Chondrocyte (in vitro differentiated cells): ENCODE results near the gene TNNT2. TPM values are rescaled to one million over a fixed set of nuclear protein-coding genes. Genes with fewer than 3 reads are reported as not detected.

ENCODE experiments used
- DNase-seq: peaks from one replicate; pipeline ENCODE4 v3.0.0; 2021; ENCODE audit warnings: mixed read lengths, low spot score
- H3K27ac Mint-ChIP-seq: one replicate; pipeline ENCODE4 v1.8.0; 2021; ENCODE audit warnings: mild to moderate bottlenecking, moderate library complexity, mixed read lengths; ENCODE audit not compliant: unreplicated experiment
- H3K27me3 Mint-ChIP-seq: 2 replicates; pipeline ENCODE4 v1.8.0; 2021; ENCODE audit warnings: low read depth, mixed read lengths
- H3K36me3 Mint-ChIP-seq: 2 replicates; pipeline ENCODE4 v1.8.0; 2021; ENCODE audit warnings: low read depth, mixed read lengths
- H3K4me1 Mint-ChIP-seq: 2 replicates; pipeline ENCODE4 v1.8.0; 2021; ENCODE audit warnings: low read depth, mild to moderate bottlenecking, mixed read lengths
- H3K4me3 Mint-ChIP-seq: one replicate; pipeline ENCODE4 v1.8.0; 2021; ENCODE audit warnings: mild to moderate bottlenecking, moderate library complexity, mixed read lengths; ENCODE audit not compliant: unreplicated experiment
- H3K9me3 Mint-ChIP-seq: 2 replicates; pipeline ENCODE4 v1.8.0; 2021; ENCODE audit warnings: low read depth, mixed read lengths
- CTCF ChIP-seq: fragments of 200-600 bp; sonication (generic); IDR thresholded peaks from 2 replicates; pipeline ENCODE4 v1.5.0; 2021; ENCODE audit warnings: antibody characterized with exemption, mild to moderate bottlenecking, moderate library complexity
- total RNA-seq: library from RNA; stranded (reverse); gene quantifications from 3 replicates; pipeline ENCODE4 v1.2.1, GENCODE V29; 2021

Gene TNNT2
- total RNA-seq, 1 donor from 2014 or later: 21.6 TPM

- no peak overlapping the region for H3K27ac Mint-ChIP-seq
- no peak for TF ChIP-seq CTCF
- DNase-seq: no peak
- peaks cover 12% of the 10 kb centered on the region for H3K27me3 Mint-ChIP-seq
- no peaks in the 10 kb centered on the region for H3K36me3 Mint-ChIP-seq
- no peaks in the 10 kb centered on the region for H3K4me1 Mint-ChIP-seq
- no peaks in the 10 kb centered on the region for H3K9me3 Mint-ChIP-seq
- H3K4me3 Mint-ChIP-seq: no peak overlapping the region
Observed at GRCh38 chr1:201403359-201403758, 25.9 kb upstream of the TNNT2 start.

DNA sequence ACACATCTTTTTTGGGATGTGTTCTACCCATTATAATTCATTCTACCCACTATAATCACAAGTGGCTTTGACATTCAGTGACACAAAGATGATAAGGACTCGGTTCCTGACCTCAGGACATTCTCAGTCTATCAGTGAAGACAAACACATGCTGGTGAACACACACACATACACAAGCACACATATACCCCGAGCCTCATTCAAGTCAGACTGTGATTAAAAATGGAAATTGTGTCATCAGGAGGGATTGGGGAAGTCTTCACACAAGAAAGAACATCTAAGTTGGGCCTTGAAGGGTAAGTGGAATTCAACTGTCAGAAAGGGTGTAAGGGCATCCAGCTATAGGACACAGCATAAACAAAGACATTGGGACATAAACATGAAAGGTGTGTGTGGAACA is 24.2 kb upstream of the TNNT2 start:
- no peak for DNase-seq
- H3K27me3 Mint-ChIP-seq: peaks cover 15% of the 10 kb centered on the region
- no peak overlapping the region for H3K27ac Mint-ChIP-seq
- H3K4me1 Mint-ChIP-seq: peaks cover 5% of the 10 kb centered on the region
- no peaks in the 10 kb centered on the region for H3K9me3 Mint-ChIP-seq
- no peaks in the 10 kb centered on the region for H3K36me3 Mint-ChIP-seq
- H3K4me3 Mint-ChIP-seq: no peak overlapping the region
- no peak for TF ChIP-seq CTCF

DNA sequence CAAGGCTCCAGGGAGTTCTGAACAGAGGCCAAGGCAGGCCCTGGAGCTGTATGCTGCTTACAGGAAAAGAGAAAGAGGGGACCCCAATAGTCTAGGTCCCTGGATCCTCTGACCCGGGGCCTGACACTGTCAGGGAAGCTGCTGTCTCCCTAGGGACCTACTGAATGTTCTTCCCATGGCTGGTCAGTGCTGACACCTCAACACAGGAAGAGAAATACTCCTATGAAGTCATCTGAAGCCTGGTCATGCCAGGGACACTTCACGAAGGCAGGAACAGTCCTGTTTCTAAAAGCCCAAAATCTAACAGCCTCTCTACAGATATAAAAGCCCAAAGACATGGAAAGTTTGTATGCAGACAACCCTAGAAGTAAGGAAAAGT is 23.4 kb upstream of the TNNT2 start:
- Mint-ChIP-seq H3K4me1 (peaks cover 5% of the 10 kb centered on the region), H3K36me3 (no peaks in the 10 kb centered on the region), H3K27me3 (peaks cover 18% of the 10 kb centered on the region), H3K27ac (no peak overlapping the region), H3K9me3 (no peaks in the 10 kb centered on the region), H3K4me3 (no peak overlapping the region)
- no peak for TF ChIP-seq CTCF
- no peak for DNase-seq

GRCh38 chr1:201400212-201400851 is 22.9 kb upstream of the TNNT2 start:
- no peaks in the 10 kb centered on the region for H3K9me3 Mint-ChIP-seq
- H3K27ac Mint-ChIP-seq: no peak overlapping the region
- no peak for DNase-seq
- H3K27me3 Mint-ChIP-seq: peaks cover 18% of the 10 kb centered on the region
- H3K36me3 Mint-ChIP-seq: no peaks in the 10 kb centered on the region
- H3K4me3 Mint-ChIP-seq: no peak overlapping the region
- peaks cover 5% of the 10 kb centered on the region for H3K4me1 Mint-ChIP-seq
- TF ChIP-seq CTCF: no peak

- H3K4me3 Mint-ChIP-seq: peak overlapping the region; percentile 24
- TF ChIP-seq CTCF: no peak
- peaks cover 18% of the 10 kb centered on the region for H3K27me3 Mint-ChIP-seq
- H3K9me3 Mint-ChIP-seq: no peaks in the 10 kb centered on the region
- no peak for DNase-seq
- no peak overlapping the region for H3K27ac Mint-ChIP-seq
- peaks cover 5% of the 10 kb centered on the region for H3K4me1 Mint-ChIP-seq
- no peaks in the 10 kb centered on the region for H3K36me3 Mint-ChIP-seq
Observed at GRCh38 chr1:201399352-201400126, 22.1 kb upstream of the TNNT2 start.
